ENCODE data around the gene CAPZB.

- TF ChIP-seq, protein P1, sequence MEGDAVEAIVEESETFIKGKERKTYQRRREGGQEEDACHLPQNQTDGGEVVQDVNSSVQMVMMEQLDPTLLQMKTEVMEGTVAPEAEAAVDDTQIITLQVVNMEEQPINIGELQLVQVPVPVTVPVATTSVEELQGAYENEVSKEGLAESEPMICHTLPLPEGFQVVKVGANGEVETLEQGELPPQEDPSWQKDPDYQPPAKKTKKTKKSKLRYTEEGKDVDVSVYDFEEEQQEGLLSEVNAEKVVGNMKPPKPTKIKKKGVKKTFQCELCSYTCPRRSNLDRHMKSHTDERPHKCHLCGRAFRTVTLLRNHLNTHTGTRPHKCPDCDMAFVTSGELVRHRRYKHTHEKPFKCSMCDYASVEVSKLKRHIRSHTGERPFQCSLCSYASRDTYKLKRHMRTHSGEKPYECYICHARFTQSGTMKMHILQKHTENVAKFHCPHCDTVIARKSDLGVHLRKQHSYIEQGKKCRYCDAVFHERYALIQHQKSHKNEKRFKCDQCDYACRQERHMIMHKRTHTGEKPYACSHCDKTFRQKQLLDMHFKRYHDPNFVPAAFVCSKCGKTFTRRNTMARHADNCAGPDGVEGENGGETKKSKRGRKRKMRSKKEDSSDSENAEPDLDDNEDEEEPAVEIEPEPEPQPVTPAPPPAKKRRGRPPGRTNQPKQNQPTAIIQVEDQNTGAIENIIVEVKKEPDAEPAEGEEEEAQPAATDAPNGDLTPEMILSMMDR (IDR thresholded peaks at IDR 0.05), result no peak
- TF ChIP-seq RAD21 (conservative IDR thresholded peaks at IDR 0.05 in 1 of 2, IDR thresholded peaks at IDR 0.05 in 1 of 2), result no peak
- TF ChIP-seq, protein P2, sequence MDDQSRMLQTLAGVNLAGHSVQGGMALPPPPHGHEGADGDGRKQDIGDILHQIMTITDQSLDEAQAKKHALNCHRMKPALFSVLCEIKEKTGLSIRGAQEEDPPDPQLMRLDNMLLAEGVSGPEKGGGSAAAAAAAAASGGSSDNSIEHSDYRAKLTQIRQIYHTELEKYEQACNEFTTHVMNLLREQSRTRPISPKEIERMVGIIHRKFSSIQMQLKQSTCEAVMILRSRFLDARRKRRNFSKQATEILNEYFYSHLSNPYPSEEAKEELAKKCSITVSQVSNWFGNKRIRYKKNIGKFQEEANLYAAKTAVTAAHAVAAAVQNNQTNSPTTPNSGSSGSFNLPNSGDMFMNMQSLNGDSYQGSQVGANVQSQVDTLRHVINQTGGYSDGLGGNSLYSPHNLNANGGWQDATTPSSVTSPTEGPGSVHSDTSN (IDR thresholded peaks at IDR 0.05), result no peak
- TF ChIP-seq REST (IDR thresholded peaks at IDR 0.05), result no peak
- no peak for TF ChIP-seq POLR2A (IDR thresholded peaks at IDR 0.05; ENCODE audit: low read length)
These were observed 104.1 kb downstream of the CAPZB start for GRCh38 chr1:19381261-19381660.

Measured in A549 (cell line).